Peyer's patch (tissue), 4 donors: ENCODE data around the gene SLC35D3.

Experiments
- POLR2A ChIP-seq, 2 donors: fragments of 450-650 bp; IDR thresholded peaks; one replicate each; pipeline ENCODE4 v1.5.1; 2017; ENCODE audit warnings: antibody characterized with exemption in 2 of 2, mild to moderate bottlenecking in 2 of 2, moderate library complexity in 2 of 2
- TF ChIP-seq, protein P1 (sequence below), 6 experiments: fragments of 450-650 bp in 4 of 6; fragments of 200-600 bp in 2 of 6; sonication (generic) in 1 of 6; IDR thresholded peaks; one replicate each; pipeline ENCODE4 v1.5.1; 2017 to 2019; ENCODE audit warnings: antibody characterized with exemption in 6 of 6, mild to moderate bottlenecking in 3 of 6, moderate library complexity in 1 of 6

DNA sequence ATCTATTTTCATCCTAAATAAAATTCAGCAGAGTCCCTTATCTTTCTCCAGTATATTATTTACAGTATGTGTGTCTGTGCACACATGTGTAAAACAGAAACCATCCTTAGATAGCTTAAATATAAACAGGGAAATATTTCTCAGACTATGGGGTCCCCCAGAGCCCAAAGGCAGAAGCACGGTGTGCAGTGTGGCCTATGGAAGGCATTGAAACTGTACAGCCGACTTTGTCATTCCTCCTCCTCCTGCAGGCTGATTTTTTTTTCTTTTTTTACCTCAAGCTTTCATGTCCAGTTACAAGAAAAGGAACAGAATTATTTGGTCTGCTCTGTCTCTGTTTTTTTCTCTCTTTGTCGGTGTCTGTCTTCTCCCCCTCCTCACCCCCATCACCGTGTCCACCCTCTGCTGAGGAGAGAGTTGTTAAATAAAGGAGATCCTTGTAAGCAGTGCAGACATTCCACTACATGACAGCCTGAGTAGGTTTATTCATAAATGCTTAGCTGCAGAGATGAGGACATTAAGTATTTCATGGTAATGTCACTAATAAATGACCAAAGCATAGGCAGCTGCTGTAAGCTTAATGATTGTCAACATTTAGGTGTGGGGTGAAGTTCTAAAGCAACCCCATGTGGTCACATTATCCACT lies 31.8 kb upstream of the SLC35D3 start:
- TF ChIP-seq, protein P1, sequence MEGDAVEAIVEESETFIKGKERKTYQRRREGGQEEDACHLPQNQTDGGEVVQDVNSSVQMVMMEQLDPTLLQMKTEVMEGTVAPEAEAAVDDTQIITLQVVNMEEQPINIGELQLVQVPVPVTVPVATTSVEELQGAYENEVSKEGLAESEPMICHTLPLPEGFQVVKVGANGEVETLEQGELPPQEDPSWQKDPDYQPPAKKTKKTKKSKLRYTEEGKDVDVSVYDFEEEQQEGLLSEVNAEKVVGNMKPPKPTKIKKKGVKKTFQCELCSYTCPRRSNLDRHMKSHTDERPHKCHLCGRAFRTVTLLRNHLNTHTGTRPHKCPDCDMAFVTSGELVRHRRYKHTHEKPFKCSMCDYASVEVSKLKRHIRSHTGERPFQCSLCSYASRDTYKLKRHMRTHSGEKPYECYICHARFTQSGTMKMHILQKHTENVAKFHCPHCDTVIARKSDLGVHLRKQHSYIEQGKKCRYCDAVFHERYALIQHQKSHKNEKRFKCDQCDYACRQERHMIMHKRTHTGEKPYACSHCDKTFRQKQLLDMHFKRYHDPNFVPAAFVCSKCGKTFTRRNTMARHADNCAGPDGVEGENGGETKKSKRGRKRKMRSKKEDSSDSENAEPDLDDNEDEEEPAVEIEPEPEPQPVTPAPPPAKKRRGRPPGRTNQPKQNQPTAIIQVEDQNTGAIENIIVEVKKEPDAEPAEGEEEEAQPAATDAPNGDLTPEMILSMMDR (IDR thresholded peaks at IDR 0.05) = no peak
- TF ChIP-seq POLR2A (IDR thresholded peaks at IDR 0.05) = no peak
